NCI-H2029 (cell line): ENCODE data around the gene SLCO2B1.
"Not testable (repeated sequence)": the region's sequence is repeated elsewhere in the genome, so short reads cannot be mapped to it uniquely, and the experiment has no call there.

ENCODE experiments used
- DNase-seq: peaks from one replicate; lab custom pipeline; 2025; lab: John Stamatoyannopoulos, UW

The SLCO2B1 gene, protein sequence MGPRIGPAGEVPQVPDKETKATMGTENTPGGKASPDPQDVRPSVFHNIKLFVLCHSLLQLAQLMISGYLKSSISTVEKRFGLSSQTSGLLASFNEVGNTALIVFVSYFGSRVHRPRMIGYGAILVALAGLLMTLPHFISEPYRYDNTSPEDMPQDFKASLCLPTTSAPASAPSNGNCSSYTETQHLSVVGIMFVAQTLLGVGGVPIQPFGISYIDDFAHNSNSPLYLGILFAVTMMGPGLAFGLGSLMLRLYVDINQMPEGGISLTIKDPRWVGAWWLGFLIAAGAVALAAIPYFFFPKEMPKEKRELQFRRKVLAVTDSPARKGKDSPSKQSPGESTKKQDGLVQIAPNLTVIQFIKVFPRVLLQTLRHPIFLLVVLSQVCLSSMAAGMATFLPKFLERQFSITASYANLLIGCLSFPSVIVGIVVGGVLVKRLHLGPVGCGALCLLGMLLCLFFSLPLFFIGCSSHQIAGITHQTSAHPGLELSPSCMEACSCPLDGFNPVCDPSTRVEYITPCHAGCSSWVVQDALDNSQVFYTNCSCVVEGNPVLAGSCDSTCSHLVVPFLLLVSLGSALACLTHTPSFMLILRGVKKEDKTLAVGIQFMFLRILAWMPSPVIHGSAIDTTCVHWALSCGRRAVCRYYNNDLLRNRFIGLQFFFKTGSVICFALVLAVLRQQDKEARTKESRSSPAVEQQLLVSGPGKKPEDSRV

DNA sequence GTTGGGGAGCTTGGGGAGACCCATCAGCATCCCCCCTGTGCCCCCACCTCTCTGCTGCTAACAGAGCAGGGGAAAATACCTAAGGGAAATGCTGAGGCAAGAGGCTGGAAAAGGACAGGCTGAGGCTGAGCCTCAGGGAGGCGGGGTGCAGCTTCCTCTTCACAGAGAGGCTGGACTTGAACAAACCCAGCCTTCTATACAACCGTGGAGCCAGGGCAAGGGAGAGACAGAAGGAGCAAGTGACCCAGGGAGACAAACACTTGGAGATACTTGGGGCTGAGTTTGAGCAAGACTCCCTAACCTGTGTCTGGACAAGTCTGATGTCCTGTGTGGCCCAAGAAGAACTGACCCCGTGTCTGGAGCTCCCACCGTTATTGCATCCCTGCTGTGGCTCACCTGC is at the start of gene SLCO2B1:
Gene SLCO2B1 (plus strand): TSS at position 229 of the 400 bp plus-strand sequence. CDS start 275 bp downstream, outside the sequence.
- no peak for DNase-seq

GRCh38 chr11:75101424-75102128 is 49.3 kb upstream of the SLCO2B1 start:
- no peak for DNase-seq

DNA sequence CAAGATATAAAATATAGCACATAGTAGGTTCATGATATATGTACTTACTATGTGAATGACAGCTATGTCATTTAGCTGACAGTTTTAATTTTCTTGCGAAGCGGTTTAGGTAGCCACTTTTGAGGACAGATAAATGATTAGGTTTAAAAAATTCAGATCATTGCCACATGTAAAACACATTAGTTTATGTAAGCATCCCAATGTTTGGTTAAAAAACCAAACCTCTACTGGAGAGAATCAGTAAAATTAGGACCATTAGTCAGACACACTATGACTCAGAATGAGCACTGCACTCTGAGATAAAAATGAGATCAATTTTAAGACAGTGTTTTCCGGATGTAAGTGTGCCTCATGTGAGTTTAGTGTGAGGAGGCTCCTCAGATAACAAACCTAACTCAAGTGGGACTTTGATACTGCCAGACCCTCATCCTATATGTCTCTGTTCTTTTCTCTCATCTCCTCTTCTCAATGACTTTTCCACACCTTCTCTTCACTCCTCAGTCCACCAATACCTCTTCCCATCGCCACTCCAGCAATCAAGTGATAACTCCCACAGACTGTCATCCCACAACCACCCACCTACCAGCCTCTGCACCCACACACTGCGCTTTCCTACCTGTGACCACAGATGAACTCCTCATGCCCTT is 47.4 kb upstream of the SLCO2B1 start:
- no peak for DNase-seq

GRCh38 chr11:75105462-75105925 is 45.4 kb upstream of the SLCO2B1 start:
- DNase-seq = peak; percentile 29

GRCh38 chr11:75105967-75106681 is 44.8 kb upstream of the SLCO2B1 start:
- DNase-seq = not testable (repeated sequence)

DNA sequence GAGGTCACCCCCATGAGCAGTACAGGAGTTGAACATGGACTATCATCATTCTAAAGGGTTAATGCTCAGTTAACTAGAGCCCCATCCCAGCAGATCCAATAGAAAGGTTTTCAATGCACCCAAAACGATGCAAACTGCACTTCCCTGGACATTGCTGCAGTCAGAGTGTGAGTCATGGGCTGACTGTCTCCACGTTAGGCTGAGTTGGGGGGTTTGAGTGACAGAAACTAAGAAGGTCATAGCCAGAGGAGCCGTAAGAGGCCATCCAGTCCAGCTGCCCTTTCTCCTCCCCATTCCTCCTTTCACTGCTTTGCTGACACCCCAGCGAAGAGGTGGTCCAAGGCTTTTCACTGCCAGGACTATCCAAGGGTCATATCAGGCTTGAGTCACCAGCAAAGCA is 43.7 kb upstream of the SLCO2B1 start:
- no peak for DNase-seq

DNA sequence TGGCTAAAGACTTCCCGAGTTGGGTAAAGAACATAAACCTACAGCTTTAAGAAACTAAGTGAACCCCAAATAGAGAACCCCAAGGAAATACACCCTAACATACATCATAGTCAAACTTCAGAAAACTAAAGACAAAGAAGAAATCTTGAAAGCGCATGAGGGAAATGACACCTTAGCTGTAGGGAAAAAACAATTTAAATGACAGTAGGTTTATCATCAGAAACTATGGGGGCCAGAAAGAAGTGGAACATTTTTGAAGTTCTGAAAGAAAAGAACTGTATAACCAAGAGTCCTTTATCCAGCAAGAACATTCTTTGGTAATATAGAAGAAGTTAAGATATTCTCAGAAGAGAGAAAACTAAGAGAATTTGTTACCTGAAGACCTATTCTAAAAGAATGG is 38.7 kb upstream of the SLCO2B1 start:
- DNase-seq = no peak

- no peak for DNase-seq
These were observed 37.9 kb upstream of the SLCO2B1 start for GRCh38 chr11:75113030-75113429.

DNA sequence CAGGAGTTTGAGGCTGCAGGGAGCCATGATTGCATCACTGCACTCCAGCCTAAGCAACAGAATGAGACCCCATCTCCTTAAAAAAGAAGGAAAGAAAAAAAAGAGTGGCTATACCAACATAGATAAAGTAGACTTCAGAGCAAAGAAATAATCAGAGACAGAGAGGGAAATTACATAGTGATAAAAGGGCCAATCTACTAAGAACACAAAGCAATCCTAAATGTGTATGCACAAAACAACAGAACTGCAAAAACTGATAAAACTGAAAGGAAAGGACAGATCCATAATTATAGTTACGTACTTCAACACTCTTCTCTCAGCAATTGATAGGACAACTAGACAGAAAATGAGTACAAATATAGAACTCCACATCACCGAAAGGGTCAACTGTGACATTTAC is 36.4 kb upstream of the SLCO2B1 start:
- no peak for DNase-seq

DNA sequence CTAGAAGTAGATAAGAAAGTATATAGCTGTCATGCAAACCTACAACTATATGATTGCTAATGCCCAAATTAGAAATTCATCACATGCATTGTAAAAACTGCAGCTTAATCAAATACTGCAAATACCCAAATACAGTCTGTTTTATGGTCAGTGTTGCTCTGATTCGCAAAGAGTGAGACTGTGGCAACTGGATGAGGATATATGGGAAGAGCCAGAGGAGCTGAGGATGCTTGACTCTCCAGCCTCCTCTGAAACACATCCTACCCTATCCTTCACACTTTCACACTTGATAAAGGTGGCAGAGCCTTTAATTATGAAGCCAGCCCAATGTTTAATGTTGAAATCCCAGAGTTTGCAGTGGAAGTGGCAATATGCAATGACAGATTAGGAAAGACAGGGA is 32.3 kb upstream of the SLCO2B1 start:
- DNase-seq = no peak

GRCh38 chr11:75126564-75126963 is 24.3 kb upstream of the SLCO2B1 start:
- DNase-seq = no peak

DNA sequence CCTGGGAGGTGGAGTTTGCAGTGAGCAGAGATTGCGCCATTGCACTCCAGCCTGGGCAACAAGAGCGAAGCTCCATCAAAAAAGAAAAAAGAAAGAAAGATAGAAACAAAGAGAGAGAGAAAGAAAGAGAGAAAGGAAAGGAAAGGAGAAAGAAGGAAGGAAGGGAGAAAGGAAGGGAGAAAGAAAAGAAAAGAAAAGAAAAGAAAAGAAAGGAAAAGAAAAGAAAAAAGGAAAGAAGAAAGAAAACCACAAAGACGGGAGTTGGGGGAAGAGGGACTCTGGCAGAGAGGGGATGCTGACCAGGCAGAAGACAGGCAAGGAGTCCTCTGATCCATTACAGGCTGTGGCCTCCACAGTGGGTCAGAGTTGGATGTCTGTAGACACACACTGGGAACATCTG is 18.8 kb upstream of the SLCO2B1 start:
- DNase-seq = no peak

DNA sequence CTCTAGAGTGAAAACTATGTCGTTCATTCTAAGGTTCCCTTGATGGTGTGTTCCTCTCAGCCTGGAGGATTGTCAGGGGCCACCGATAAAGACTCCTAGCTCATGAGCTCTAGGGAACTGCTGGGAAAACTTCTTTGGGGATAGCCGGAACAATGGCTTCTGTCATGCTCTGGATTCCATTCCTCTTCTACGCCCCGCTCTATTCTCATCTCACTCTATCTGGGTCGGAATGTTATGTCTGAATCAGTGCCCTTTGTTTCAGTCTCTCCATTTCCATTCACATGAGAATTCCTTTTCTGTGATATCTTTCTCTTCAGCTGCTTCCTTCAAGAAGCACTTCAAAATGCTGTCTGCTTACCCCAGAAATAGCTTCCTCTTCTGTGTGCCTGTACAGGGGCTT is 16.9 kb upstream of the SLCO2B1 start:
- DNase-seq = no peak

GRCh38 chr11:75135021-75135650 is 15.8 kb upstream of the SLCO2B1 start:
- DNase-seq = no peak

DNA sequence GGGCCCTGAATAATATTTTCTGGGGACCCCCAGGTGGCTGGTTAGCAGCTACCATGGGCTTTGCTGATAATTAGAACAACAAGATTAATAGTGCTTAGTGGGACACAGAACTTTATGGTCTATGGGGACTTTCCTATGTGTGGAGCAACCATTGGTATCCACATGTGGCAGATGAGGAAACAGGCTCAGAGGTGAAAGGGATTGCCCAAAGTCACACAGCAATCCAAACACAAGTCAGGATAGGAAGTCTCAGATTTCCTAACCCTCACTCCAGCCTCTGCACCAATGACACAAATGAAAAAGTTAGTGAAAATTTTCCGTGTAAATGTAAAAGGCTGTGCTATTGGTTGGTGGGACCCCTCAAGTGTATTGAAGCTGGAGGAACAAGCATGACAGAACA is 15.3 kb upstream of the SLCO2B1 start:
- no peak for DNase-seq

DNA sequence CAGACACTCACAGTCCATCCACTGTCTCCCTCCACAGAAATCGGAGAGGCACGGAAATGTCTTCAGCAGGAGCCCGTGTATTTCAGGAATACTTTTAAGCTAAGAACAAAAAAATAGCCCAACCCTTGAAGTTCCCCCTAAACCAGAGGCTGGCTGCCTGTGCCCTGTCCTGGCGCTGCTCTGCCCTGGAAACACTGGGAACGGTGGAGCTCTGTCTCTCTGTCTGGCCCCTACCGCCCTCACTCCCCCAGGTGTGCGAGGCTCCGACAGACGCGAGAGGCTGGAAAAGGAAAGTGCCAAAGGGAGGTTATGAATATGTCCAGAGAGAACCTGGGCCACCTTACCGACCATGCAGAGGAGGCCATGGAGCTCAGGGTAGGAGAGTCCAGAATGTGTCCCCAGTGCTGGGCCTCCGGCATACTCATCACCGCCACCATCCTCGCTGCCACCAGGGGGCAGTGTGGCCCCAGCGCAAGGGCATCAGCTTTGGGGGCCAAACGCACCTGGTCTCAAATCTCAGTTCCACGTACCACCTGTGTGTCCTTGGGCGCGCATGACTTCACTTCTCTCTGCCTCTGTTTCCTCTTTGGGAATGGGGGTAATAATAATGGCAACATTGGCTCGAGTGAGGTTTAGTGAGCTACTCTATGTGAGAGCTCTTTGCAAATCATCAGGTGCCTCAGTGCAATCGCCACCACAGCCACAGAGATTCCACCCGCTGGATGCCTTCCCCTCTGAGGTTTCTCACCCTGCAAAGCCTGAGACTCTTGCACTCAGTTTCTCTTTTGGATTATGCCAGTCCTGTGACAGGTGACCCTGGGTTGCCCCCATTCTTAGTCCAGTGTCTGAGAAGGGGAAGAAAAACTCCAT is 10.4 kb upstream of the SLCO2B1 start:
- DNase-seq = peak; percentile 16

DNA sequence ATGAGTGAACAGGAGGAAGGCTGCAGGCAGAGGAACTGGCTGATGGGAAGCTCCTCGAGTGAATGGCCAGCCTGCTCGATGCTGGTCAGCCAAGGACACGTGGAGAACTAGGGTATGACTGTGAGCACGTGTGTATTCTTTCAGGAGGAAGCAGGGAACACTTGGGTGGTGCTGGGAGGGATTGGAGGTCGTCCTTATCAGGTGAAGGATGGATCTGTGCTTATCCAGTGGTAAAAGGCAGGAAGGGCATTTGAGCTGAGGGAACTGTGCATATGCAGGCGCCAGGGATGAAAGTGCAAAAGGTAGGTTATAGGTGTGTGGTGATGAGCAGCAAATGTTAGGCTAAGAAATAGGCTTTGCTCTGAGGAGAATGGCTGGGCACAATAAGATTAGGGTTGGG is 9.7 kb upstream of the SLCO2B1 start:
- no peak for DNase-seq

- peak; percentile 68 for DNase-seq
These were observed 8.0 kb upstream of the SLCO2B1 start for GRCh38 chr11:75142714-75143419.

- DNase-seq = no peak
These were observed 7.5 kb upstream of the SLCO2B1 start for GRCh38 chr11:75143420-75143731.

- DNase-seq = no peak
These were observed 6.2 kb upstream of the SLCO2B1 start for GRCh38 chr11:75144716-75145014.
